Measurements from ENCODE around the gene BRD2.

BRD2 gene

GRCh38 chr6:32977272-32977952, 9.0 kb downstream of the BRD2 start:
- H3K4me3 ChIP-seq (ENCODE audit: control insufficient read depth, low read depth, low read length): no peak overlapping the region
- no peak for DNase-seq (ENCODE audit: low read depth)
- TF ChIP-seq CTCF (IDR thresholded peaks at IDR 0.05; ENCODE audit: control insufficient read depth, insufficient read depth, low read depth, low read length, missing control alignments): no peak

- H3K4me3 ChIP-seq (ENCODE audit: control insufficient read depth, low read depth, low read length): no peak overlapping the region
- no peak for TF ChIP-seq CTCF (IDR thresholded peaks at IDR 0.05; ENCODE audit: control insufficient read depth, insufficient read depth, low read depth, low read length, missing control alignments)
- no peak for DNase-seq (ENCODE audit: low read depth)
These were observed 9.5 kb downstream of the BRD2 start for GRCh38 chr6:32977953-32978324.

- H3K4me3 ChIP-seq (ENCODE audit: control insufficient read depth, low read depth, low read length): no peak overlapping the region
- no peak for TF ChIP-seq CTCF (IDR thresholded peaks at IDR 0.05; ENCODE audit: control insufficient read depth, insufficient read depth, low read depth, low read length, missing control alignments)
- no peak for DNase-seq (ENCODE audit: low read depth)
These were observed 11.5 kb downstream of the BRD2 start for GRCh38 chr6:32979720-32980487.

GRCh38 chr6:32980488-32981038, 12.2 kb downstream of the BRD2 start:
- DNase-seq (ENCODE audit: low read depth): no peak
- H3K4me3 ChIP-seq (ENCODE audit: control insufficient read depth, low read depth, low read length): no peak overlapping the region
- no peak for TF ChIP-seq CTCF (IDR thresholded peaks at IDR 0.05; ENCODE audit: control insufficient read depth, insufficient read depth, low read depth, low read length, missing control alignments)

- no peak for TF ChIP-seq CTCF (IDR thresholded peaks at IDR 0.05; ENCODE audit: control insufficient read depth, insufficient read depth, low read depth, low read length, missing control alignments)
- no peak overlapping the region for H3K4me3 ChIP-seq (ENCODE audit: control insufficient read depth, low read depth, low read length)
- no peak for DNase-seq (ENCODE audit: low read depth)
These were observed 13.8 kb downstream of the BRD2 start for GRCh38 chr6:32982084-32982701.

- H3K4me3 ChIP-seq (ENCODE audit: control insufficient read depth, low read depth, low read length): no peak overlapping the region
- no peak for TF ChIP-seq CTCF (IDR thresholded peaks at IDR 0.05; ENCODE audit: control insufficient read depth, insufficient read depth, low read depth, low read length, missing control alignments)
- no peak for DNase-seq (ENCODE audit: low read depth)
These were observed 14.5 kb downstream of the BRD2 start for GRCh38 chr6:32982702-32983492.
